GM19043 (cell line): ENCODE data around the gene IFRD2.

ENCODE experiments used
- ATAC-seq: cut with Tn5 transposase; IDR thresholded peaks from one replicate; pipeline ENCODE4 v1.9.1; 2021; ENCODE audit warnings: low read depth; ENCODE audit not compliant: unreplicated experiment

Gene IFRD2, protein sequence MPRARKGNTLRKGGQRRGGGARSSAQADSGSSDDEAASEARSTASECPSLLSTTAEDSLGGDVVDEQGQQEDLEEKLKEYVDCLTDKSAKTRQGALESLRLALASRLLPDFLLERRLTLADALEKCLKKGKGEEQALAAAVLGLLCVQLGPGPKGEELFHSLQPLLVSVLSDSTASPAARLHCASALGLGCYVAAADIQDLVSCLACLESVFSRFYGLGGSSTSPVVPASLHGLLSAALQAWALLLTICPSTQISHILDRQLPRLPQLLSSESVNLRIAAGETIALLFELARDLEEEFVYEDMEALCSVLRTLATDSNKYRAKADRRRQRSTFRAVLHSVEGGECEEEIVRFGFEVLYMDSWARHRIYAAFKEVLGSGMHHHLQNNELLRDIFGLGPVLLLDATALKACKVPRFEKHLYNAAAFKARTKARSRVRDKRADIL

GRCh38 chr3:50292159-50293078 is at the start of gene IFRD2:
TSS of gene IFRD2 (minus strand) at chr3:50292429. CDS start at chr3:50292274, 155 bp downstream.
- peak; percentile 99 for ATAC-seq

- ATAC-seq = no peak
Measured at GRCh38 chr3:50341537-50341936, 49.3 kb upstream of the IFRD2 start.

DNA sequence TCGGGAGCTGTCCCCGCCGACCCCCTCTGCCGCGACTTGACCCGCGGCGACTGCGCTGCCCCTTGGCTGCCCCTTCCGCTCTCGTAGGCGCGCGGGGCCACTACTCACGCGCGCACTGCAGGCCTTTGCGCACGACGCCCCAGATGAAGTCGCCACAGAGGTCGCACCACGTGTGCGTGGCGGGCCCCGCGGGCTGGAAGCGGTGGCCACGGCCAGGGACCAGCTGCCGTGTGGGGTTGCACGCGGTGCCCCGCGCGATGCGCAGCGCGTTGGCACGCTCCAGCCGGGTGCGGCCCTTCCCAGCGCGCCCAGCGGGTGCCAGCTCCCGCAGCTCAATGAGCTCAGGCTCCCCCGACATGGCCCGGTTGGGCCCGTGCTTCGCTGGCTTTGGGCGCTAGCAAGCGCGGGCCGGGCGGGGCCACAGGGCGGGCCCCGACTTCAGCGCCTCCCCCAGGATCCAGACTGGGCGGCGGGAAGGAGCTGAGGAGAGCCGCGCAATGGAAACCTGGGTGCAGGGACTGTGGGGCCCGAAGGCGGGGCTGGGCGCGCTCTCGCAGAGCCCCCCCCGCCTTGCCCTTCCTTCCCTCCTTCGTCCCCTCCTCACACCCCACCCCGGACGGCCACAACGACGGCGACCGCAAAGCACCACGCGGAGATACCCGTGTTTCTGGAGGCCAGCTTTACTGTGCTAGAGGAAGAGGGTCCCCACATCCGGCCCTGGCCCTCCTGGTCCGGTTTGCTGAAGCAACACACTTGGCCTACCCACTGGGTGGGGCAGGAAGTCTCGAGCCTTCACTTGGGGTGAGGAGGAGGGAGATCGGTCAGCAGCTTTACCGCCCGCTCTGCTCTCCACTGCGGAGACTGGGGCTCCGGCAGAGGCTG is 48.5 kb upstream of the IFRD2 start, which contains the start of gene RASSF1:
Gene RASSF1 (minus strand): TSS at position 389 of the 882 bp plus-strand sequence. CDS start 31 bp downstream, at position 358.
- ATAC-seq = peak; percentile 27

DNA sequence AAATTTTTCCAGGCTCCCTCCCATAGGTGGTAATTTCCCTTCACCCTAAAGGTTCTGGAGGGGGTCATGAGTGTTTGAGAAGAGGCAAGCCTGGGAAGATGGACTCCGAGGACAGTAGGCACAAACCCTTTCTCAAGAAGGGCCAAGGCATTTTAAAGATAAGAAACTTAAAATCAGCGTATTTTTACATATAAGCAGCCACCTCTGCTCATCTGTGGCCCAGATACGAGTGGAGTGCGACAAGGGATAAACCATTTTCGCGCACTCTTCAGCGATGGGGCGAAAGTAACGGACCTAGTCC is 47.9 kb upstream of the IFRD2 start:
- no peak for ATAC-seq

GRCh38 chr3:50339485-50340146 is 47.4 kb upstream of the IFRD2 start:
- ATAC-seq = no peak

DNA sequence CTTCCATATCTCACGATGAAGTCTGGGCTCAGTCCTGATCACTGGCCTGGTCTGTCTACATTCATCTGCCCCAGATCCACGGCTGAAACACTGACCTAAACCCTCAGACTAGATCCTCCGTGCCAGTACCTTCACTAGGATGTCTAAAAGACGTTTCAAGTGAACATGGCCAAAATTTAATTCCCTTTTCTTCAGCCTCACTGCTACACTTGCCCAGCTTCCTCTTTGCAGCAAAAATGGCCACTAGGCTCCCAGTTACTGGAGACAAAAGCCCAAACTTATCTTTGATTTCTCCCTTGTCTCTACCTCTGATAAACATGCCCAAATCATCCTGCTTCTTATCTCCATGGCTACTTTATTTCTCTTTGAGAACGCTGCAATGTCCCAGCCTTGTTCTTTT is 46.7 kb upstream of the IFRD2 start:
- no peak for ATAC-seq

DNA sequence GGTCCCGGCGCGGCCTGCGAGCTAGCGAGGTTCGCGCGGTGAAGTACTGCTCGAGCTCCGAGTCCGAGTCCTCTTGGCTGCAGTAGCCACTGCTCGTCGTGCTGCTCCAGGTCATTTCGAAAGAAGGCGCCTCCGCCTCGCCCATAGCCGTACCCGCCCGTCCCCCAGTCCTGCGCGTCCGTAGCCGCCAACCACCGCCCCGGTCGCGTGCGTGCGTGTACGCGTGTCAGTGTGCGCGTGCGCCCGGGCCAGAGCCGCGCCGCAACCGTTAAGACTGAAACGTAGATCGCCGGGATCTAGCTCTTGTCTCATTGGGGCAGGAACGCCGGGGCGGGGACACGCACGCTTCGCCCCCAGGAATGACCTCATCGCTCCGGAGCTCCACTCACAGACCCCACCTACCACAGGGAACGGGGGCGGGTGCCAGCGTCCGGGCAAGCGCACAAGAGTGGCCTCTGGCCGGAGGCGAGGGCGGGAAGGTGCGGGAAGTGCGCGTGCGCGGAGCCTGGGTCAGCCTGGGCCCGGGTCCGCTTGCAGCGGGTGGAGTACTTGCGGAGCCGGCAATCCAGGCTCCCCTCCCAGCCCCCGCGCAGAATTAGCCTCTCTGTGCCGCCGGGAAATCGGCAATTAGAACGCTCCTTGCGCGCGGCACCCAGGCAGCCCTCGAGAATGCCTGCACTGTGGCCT is 45.1 kb upstream of the IFRD2 start:
- ATAC-seq = peak; percentile 60

GRCh38 chr3:50336452-50337174 is 44.4 kb upstream of the IFRD2 start:
- peak; percentile 22 for ATAC-seq

GRCh38 chr3:50334339-50335075 is 42.3 kb upstream of the IFRD2 start:
- no peak for ATAC-seq

DNA sequence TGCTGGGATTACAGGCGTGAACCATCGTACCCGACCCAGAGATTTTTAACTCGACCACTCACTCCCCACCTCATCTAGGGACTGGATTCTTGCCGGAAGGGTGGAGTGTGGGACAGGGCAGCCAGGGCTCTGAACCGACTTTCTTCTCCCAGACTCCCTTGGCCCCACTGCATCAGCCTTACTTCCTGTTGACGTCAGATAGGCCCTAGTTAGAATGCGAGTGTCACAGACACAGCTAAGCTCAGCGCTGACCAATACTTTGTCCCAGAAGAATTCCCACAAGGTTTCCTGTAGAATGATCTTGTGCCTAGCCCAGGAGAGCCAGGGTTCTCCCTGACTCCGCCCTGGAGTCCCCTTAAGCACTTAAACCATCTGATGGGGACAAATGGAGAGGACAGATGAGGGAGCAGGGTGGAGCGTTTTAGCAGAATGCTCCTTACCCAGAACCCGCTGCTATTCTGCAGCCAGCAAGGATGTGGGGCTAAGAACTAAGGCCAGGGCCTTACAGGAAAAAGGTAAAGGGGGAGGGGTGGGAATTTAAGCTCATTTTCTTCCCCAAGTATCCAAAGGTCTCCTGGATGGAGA is 41.6 kb upstream of the IFRD2 start:
- ATAC-seq = no peak

- ATAC-seq = no peak
Measured at GRCh38 chr3:50331364-50331907, 39.2 kb upstream of the IFRD2 start.

DNA sequence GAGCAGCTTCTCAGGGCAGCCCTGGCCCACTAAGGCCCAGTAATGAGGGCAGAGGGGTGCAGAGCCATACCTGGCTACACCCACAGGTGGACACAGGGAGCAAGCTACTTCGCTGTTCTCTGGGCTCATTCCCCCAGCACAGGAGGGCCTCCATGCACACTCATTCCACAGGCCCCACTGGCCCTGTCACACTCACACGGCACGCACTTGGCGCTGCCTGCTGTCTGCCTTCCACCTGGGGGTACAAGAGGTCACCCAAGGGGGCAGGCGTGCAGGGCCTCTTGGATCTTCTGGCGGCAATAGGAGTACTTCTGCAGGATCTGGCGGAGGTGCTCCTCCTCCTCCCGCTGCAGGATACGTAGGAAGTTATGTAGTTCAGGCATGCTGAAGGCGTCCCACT is 38.1 kb upstream of the IFRD2 start:
- ATAC-seq = no peak

GRCh38 chr3:50327943-50328691 is 35.9 kb upstream of the IFRD2 start, which contains the start of gene TUSC2:
TSS of gene TUSC2 (minus strand) at chr3:50328223. CDS start at chr3:50328099, 124 bp downstream.
- ATAC-seq = peak; percentile 88

DNA sequence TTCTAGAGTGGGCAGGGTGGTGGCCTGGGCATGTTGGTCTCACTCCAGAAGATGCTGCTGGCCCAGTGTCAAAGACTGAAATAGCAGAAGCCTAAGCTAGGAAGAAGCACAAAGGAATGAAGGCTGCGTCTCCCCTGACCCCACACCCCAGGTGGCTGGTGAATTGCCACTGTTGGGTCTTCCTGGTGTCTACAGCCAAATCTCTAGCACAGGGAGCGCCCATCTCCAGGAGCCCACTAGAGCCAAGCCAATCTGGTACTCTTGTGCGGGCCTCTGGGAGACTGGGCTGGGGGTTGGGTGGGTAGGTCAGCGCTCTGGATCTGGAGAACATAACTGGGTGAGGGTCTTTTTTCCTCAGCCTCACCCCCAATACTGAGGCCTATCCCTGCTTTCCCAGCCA is 34.9 kb upstream of the IFRD2 start:
- no peak for ATAC-seq

DNA sequence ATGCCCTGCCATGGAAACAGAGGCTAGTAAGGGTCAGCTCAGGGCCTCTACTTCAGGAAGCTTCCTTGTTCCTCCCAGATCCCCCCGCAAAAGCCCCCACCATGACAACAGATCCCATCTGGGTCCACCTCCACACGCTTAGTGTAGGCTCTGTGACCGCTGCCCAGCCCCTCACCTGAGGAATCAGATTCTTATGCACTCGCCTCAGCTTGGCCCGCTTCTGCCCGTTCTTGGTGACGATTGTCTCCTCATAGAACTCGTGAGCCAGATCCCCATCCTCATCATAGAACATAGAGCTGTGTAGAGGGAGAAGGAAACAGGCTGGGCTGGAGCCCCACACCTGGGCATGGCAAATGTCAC is 33.9 kb upstream of the IFRD2 start:
- ATAC-seq = no peak

DNA sequence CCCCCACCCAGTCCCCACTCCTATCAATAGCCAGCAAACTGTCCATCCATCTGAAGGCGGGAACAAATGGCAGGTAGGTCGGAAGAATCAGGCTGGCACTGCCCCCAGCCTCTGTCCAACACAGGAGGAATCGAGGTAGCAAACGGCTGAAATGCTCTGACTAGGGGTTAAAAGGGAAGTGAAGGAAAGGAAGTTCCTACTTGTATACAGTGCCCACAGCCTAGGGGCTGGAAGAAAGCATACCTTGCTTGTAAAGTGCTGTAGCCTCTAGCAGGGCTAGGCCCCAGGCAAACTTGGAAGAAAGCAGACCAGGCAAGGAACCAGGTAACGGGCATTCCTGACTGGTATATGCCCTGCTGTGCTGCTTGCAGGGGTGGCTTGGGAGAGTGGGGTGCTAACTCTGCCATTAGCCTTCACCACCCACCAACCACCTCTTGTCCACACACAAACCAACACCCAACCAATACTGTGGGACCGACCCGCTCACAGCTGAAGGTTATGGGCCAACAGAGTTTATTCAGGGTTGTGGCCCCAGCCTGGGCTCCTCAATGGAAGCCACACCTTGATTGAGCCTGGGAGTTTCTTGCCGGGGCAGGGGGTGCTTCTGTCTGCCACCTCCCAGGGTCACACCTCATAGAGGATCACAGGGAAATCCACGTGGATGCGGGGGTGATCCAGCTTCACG is 33.4 kb upstream of the IFRD2 start:
- no peak for ATAC-seq
